HuH-7 (cell line): ENCODE data around the gene MAPRE2.

Source experiments
- DNase-seq: peaks from one replicate; pipeline ENCODE4 v3.0.0; 2011; ENCODE audit warnings: low spot score

Gene MAPRE2

DNA sequence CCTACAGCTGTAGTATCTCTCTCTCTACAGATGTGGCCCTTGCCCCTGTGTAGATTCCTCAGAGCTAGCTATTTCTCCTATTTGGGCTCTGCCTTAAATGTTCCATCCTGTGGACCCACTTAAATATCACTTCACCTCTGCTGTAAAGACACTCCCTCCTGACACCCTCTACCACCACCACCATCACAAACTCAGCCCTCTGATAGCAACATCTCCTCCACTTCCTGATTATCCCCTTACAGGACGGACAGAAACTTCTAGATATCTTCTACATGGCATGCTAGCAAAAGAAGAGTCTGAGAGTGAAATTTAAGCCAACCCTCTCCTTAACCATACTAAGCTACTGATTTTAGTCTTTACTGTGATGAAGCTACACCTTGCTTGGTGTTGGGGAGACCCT, 3.2 kb upstream of the MAPRE2 start:
- DNase-seq: no peak

DNA sequence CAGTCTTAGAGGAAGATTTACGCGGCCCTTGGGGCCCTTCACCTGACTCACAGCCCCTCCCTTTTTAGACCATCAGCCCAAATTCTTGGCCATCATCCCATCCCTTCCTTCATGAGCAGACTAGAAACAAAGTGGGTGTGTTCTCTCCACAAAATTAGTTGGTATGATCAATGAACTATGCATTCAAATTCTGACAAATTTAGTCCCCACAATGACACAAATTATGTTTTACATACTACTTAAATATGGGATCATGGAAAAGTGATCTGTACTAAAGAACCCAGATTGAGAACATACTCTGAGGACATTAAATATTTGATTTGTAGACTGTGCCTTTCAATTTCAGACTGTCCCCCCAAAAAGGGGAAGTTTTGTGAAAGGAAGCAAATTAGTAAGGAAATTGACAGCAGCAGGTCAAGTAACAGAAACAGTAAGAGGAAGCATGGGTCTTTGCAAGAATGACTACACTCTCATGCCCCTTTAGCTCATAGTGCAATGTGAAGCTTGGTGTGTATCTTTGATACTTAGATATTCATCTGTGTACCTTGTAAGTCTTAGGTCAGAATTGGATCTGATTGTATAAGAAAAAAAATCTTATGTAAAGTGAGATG, 2.2 kb upstream of the MAPRE2 start:
- no peak for DNase-seq

DNA sequence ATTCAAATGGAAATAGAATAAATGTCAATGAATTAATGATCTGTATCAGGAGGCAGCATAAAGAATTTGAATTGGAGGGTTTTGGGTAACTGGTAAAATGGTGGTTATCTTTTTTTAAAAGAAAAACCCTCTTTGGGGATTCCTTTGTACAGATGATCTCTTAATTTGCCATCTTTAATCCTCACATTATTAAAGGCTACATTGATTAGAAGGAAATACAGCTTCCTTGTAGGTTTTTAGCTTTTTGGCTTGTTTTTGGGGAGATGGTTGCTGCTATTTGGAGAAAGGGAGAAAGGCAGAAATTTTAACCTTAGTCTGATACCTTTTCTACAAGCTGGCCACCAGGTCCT, 600 bp upstream of the MAPRE2 start:
- no peak for DNase-seq

DNA sequence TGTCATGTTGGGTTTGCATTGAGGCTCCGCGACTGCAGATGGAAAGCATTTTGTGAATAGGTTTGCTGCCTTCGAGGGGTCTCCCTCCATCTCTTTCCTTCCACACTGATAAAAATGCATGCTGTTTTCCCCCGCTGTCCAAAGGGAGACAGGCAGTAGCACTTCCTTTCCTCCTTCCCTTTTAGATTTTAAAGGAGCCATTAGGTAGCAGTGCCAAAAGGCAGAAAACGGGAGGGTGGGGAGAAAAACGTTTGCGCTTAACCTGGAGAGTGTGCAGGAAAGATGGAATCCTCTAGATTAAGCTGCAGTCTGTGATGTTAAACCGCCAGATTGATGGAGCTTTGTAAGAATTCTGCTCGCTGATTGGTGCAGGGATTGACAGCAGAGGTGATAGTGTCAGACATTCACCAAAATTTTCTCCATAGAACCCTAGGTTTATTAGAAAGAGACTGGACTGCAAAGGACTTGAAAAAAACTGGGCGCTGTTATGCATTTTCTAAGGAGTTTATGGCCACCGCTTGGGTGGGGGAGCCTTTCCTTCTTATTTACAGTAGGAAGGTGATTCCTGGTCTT, 688 bp downstream of the MAPRE2 start:
- no peak for DNase-seq

DNA sequence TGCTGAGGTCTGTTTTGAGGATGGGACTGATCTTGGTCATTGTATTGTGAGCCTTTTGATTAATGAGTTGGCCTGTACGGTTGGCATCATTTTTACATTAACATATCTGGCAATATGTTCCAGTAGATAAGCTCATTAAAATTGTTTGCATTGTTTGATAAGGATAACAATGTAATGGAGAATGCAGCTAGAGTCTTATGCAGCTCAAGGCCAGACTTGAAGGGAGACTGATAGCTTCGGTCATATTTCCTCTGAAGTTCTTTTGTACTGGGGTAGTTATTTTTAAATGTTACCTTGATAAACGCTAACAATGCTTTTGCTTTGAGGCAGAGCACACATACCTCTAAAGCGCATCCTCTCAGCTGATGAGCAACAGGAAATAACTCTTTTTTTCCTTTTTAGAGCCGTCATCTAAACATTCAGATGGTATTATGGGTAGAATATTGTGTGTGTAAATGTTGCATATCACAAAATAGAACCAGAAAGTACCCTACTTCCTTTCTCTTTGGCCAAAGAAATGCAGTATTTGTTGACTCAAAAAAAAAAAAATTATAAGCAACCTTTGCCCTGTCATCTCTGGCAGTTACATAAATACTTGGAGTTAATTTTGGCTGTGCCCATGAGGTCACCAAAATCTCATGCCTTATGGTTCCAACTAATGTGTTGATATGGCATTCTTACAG, 1.3 kb downstream of the MAPRE2 start:
- DNase-seq: no peak

DNA sequence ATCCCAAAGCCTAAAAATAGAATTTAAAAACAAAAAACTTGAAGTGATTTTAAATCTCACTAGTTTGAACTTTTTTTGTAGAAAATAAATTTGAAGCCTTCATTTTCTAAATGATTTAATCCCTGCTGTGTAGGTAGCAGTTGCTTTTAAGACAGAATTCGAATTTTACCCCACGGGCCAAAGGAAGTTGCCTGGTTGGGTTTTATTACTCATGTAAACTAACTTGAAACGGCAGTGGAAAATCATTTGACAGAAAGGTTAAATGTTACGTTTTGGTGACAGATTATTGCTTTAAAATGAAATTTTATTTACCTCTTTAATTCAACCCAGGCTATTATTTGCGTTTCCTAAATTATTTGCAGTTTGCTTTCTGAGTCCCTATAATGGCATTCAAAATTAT, 2.0 kb downstream of the MAPRE2 start:
- no peak for DNase-seq

DNA sequence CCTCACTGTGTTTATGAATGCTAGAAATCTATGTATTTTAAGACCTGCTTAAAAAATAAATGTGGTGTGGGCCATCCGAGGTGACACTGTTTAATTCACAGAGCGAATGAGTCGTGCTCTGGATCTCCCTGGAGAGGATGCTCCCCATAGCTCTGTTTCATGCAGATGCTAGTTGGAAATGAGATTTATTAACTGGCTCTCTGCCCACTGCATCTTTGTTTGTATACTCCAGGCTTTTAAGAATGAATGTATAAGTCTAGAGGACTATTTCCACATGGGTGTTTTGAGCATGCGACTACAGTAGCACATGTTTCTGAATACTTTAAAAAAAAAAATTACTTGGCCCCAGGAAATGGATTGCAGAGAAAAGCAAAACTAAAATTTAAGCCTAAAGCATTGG, 3.9 kb downstream of the MAPRE2 start:
- DNase-seq: no peak

DNA sequence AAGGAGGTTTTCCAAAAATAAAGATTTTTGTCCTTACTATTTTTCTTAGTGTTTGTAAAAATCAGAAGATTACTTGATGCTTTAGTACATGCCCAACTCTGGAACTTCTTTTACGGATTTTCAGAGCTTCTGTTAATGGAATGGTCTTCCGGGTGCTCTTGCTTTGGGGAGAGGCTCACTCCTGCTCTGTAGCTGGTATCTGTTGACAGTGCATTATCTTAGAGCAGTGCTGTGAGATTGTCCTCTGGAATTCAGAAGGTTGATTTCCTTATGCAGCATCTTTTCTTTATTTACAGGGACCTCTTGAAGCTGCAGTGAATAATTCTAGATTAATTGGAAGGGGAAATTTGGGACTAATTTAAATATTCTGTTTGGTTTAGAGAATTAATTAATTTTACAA, 4.6 kb downstream of the MAPRE2 start:
- DNase-seq: no peak

DNA sequence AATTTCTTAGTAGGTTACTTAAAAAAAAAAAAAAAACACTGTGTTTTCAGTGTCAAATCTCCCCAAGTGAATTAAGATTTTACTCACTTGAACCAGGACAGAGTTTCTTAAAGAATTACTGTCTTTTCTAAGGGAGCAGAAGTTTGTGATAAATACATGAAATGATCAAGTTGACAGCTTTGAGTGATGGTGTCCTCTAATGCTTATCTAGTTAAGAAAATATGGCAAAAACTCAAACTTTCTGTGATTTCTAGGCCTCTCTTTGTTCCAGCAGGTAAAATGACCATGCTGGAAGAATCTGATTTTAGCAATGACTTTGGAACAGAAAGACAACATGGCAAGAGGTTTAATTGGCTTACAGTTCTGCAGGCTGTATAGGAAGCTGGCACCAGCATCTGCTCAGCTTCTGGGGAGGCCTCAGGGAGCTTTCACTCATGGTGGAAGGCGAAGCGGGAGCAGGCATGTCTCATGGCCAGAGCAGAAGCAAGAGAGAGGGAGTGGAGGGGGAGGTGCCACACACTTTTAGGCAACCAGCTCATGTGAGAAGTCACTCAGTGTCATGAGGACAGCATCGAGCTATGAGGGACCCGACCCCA, 6.6 kb downstream of the MAPRE2 start:
- no peak for DNase-seq

DNA sequence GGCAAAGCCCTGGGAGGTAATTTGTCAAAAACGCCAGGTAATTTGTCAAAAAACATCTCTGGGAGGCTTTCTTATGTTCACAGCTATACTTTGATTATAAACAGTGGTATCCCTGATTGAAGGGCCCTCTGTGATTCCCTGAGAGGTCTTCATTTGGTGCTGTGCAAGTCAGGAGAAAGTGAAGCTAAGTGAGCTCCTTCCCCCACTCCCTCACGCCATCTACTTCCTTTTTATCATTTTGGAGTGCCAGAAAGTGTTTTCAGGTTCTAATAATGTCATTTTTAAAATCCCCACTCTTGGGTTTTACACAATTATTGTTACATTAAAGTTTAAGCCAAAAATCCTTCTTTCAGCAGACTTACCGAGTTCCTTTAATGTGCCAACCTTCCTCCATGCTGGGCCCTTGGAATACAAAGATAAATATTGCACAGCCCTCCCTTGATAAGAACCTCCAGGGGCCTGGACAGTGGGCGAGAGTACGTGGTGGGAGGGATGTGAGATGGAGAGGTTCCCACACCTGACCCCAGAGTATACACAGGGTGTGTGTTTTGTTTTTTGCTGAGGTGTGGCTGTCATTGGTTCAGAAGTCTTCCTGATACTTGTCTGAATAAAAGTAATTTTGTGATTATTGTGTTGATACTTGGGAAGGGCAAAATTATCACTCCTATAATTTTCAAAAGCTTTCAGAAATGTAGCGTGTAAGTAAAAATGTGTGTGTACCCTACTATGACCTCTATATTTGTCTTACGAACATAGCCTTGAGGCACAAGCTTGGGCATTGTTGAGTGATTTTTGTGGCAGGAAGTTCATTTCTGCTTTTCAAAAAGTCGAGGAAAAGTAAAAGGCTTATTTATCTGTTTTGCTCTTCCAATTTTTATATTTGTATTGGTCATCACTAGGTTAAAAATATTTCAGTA, 8.2 kb downstream of the MAPRE2 start:
- DNase-seq: no peak

DNA sequence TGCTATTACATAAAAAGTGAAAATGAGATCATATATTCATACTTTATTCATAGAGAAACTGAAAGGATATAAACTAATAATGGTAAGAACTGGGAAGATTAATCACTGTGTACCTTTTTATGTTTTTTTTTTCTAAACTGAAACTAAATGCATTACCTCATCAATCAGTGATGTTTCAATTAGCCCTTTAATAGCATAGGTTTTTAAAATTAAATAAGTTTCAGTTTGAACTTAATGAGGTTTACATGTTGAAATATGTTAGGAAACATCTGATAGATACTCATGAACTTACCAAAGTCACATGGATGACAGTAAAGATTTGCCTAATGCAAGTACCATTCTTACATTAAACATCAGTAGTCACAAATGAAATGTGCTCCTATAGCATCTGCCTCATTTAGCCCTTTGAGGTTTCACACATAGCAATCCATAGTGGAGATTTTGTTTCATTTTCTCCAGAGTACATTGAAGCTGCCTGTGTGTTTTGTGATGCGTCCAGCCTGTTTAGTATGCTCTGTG, 8.9 kb downstream of the MAPRE2 start:
- DNase-seq: no peak

DNA sequence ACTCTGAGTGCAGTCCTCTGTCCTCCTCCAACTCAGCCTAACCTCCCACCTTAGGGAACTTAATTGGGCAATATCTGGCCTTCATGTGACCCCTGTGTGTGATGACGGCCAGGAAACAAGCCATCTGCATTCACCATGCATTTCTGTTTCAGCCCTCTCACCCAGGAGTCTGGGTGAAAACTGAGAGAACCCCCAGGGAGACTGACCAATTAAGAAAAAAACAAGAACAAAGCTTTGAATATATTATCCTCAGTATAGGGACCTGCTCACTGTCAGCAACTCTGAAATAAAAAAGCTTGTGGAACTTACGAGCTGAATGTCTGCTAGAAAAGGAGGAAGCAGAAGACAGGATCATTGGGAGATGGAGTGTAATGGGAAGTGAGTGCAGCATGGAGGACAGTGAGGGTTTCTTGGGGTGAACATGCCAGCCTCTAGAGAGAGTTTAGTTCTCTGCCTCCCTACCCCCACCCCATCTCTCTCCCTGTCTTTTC, 9.5 kb downstream of the MAPRE2 start:
- DNase-seq: no peak

DNA sequence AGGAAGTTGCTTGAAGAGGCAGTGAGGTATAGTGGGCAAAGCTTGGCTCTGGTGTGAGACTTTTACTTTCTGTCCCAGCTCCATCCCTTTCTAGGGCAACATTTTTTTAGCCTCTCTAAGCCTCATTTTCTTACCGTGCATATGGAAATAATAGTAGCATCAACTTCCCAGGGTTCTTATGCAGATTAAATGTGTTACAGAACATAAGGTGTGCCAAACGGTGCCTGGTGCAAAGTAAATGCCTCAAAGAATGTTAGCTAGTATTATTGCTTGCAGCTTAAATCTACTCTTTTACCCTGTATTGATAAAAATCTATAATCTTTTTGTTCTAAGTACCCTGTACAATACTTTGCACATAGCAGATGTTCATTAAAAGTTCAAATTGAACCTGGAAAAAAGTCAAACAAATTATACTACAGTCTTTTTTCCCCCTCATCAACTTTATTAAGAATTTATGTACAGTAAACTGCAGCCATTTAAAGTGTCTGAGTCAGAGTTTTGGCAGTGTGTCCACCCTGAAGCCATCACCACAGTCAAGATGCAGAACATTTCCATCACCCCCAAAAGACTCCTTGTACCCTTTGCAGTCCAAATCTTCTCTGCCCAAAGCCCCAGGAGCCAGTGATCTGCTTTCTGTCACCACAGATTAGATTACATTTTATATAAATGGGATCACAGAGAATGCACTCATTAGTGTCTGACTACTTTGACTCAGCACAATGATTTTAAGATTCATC, 10.6 kb downstream of the MAPRE2 start:
- DNase-seq: no peak

DNA sequence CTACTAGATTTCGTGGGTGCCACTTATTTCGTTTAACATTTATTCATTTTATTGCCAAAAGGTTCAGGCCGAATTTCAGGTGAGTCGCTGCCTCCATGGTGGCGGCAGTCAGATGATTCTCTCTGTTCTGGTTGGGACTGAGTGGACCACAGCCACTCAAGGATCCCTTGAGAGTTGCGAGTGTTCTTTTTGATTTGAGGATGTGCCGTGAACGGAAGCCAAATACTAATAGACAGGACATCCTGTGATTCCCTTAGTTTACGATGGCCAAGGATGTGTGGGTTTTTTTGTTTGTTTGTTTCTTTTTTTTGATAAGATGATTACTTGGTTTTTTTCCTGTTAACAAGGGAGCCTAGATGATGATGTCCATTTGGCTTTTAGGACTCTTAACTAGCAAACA, 13.2 kb downstream of the MAPRE2 start:
- DNase-seq: no peak

DNA sequence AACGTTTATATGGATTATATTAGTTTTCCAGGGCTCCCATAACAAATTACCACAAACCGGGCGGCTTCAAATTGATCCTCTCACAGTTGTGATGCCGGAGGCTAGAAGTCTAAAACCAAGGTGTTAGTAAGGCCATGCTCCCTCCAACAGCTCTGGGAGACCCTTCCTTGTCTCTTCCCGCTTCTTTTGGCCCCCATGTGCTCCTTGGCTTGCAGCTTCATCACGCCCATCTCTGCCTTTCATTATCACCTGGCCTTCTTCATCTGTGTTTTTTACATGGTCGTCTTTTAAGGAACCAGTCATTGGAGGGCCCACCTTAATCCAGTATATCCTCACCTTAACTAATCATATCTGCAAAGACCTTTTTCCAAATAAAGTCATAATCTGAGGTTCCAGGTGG, 13.9 kb downstream of the MAPRE2 start:
- no peak for DNase-seq

DNA sequence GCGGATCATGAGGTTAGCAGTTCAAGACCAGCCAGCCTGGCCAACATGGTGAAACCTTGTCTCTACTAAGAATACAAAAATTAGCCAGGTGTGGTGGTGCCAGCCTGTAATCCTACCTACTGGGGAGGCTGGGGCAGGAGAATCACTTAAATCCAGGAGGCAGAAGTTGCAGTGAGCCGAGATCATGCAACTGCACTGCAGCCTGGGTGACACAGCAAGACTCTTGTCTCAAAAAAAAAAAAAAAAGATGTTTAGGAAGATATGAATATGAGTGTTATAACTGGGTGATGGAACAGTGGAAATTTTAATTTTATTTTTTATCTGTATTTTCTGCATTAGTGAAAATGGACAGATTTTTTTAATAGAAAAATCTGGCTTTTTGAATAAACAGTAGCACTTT, 14.5 kb downstream of the MAPRE2 start:
- no peak for DNase-seq

DNA sequence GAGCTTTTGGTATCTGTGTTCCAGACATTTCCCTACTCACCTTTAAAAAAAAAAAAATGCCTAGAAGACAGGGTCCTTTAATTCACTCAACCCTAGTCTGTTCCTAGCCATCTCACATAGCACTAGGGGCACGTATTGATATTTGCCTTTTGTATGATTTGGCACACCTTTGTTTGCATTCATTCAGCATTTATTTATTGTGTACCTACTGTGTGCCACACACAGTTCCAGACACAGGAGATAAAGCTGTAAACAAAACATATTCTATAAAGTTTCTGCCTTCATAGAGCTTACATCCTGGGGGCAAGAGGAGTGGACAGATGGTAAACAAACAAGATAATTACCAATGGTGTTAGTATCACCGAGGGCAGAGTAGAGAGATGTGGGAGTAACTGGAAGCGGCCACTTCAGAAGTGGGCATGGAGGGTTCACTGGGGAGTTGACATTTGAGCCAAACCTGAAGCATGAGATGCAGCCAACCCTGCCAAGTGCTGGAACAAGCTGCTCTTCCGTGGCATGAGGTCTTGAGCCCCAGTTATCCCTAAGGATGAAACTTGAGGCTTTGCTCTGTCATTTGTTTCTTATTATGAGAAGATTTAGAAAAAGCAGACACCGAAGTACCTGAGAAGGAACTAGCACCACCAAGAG, 18.2 kb downstream of the MAPRE2 start:
- no peak for DNase-seq

DNA sequence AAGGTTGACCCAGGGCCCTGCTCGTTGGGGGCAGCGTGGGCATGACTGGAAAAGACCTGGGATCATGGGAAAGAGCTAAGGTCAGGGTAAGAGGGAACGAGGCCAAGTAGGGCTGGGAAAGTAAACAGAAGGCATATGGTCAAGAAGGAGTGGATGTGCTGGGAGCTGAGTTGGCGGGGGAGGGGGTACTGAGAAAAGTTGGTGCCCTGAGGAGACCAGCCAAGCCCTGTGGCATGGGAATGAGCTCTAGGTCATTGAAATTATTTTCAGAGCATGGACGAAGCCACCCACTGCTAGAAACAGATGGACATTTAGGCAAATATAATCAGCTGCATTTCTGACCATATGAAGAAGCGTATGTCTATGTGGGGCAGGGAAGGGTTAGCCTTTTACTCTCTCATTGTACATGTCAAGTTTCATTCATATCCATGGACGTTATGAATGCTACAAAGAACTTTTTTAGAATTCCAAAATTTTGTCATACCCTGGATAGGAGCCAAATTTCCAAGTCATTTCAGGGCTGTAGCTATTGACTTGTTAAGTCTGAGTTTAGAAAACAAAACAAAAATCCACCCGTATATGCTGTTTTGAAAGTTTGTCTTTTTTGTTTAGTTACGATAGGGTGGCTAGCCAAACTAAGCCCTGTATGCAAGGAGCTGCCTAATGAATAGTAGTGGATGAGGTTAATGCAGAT, 19.1 kb downstream of the MAPRE2 start:
- no peak for DNase-seq

DNA sequence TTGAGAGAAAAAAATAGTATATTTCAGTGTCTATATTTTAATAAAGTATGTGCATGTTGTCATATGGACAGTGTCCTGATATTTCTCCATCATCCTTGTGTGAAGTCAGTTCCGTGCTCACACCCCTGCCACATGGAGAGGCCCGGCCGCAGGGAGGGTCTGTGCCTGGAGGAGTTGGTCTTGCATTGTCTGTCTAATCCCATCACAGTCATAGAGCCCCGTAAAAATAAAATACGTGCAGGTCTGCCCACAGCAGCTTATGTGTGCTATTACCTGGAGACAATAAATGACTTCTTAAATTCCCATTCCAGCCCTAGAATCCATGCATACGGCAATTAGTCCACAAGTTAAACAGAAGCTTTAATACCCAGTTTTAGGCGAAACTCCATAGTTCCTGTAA, 20.1 kb downstream of the MAPRE2 start:
- no peak for DNase-seq

DNA sequence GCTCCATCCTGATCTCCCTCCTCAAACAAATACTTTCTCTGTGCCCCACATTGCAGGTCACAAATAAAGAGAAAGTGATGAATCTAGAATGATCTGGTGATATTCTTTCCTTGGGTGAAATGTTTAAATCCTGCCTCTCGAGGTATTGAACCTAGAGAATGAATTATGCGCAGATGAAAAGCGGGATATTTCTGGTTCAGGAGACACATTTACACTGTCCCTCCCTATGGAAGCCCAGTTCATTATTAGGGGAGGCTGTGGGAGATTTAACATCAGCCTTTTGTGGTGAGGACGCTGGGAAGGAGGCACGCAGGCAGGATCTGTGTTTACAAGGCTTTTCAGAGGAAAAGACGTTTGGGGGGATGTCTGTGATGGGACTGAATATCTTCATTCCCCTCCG, 20.6 kb downstream of the MAPRE2 start:
- DNase-seq: no peak
